ENCODE data around the gene GABBR1.

The GABBR1 gene

DNA sequence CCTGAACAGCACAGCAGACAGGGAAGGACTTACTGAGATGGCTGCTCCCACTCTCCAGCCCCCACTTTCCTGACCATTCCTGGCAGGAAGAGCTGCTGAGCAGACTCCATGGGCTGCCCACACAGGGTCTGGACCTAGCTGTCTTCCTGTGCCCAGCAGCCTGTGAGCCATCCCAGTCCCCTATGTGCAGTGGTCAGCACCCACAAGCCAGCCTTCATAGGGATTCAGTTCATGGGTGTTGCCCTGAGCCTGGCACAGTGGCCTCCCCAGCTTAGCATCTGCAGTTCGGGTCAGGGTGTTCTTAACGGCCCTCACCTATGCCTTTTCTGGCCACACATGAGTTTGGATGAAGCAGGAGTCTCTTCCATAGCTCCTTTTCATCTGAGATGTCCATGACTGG lies 105.4 kb downstream of the GABBR1 start:
- no peak for DNase-seq (ENCODE audit: low read depth in 2 of 2)

DNA sequence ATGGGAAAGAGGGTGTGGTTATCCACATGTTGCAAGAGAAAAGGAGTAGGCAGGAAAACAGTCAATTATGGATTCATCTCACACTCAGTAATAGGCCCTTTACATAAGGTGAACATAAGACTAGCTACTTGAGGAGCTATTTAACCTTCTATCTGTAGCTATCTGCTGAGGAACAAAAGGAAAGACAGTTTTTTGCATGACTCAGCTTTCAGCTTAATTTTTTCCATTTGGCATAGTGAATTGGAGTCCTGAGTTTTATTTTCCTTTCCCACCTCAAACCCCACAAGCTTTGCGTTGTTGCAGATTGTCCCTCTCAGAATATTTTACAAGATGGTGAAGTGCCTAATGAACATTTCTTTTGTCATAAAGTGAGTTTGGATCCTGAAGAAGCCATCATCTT lies 105.9 kb downstream of the GABBR1 start:
- no peak for DNase-seq (ENCODE audit: low read depth in 2 of 2)

DNA sequence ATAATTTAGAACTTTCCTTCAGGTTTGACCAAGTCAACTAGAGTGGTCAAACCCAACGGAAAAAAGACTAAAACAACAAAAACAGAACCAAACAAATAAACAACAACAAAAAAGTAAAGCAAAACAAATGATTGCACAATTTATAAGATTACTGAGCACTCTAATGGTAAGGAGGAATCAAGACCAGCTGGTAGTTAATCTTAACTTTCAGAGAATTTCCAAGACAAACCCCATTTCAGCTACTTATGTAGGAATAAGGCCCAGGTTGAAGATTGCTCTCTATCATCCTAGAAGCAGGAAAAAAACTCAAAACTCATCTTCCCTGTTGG lies 107.7 kb downstream of the GABBR1 start:
- no peak for DNase-seq (ENCODE audit: low read depth in 2 of 2)

DNA sequence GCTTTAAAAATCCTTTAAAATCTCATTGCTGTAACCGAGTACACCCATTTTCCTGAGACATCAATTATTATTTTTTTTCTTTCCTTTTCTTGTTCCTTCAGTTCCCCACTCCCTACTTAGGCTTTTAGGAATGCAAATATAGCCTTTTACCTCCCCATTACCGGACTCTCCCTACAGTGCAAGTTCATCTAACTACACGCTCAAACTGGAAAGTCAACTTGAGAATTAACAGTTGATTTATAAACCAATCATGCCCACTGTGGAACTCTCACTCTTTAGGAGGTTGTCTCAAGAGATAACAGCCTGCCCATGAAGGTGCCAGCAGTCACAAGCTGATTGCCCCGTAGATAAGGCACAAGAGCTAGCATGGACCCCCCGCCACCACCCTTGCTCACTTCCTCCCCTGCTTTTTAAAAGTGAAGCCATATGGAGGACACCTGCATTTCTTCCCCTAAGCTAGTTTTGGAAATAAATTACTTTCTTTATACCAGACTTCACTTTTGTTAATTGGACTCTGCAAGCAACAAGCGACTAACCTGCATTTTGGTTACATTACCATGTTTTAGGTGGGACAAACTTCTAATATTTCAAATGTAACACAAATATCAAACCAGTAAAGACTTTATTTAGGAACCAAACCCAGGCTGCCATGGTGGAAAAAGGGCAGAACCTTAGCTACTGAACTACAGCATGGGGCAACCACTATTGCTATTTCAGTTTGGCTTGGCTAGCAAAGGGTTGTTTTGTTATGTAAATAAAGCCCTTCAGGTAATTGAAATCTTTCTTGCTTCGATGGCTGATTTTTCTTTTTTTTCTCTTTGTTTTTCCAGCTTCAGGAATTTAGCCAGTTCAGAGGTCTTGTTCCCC lies 108.3 kb downstream of the GABBR1 start:
- DNase-seq (ENCODE audit: low read depth in 2 of 2): no peak

DNA sequence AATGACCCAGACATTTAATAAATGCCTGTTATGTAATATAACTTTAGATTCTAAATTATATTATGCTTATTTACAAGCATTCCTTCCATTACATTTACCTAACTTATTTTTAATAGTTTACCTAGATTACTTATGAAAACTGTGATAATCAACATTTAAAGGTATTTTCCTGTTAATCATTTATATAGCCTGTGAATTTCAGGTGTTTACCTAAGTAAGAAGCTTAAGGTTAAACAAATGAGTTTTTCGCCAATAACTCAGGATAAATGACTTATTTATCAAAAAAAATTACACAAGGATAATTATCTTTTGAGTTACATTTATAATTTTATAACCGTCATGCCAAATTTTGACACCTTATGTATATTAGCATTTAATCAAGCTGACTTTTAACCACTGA lies 108.9 kb downstream of the GABBR1 start:
- DNase-seq (ENCODE audit: low read depth in 2 of 2): no peak

DNA sequence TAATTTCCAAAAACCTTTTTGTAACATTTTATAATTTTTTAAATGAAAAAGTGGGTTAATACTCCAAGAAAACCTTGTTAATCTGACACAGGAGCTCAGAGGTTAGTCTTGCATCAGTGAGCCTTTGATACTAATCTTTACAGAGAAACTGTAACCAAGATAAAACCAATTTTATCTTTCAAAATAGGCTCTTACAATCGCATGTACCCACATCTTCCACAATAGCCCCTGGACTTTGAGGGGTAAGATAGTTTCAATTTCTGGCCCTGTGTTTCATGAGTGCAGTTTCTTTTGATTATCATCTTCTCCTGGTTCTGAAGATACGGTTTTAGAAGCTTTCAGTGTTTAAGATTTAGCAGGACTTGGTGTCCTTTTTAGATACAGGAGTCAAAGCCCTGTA lies 110.8 kb downstream of the GABBR1 start:
- DNase-seq (ENCODE audit: low read depth in 2 of 2): no peak

DNA sequence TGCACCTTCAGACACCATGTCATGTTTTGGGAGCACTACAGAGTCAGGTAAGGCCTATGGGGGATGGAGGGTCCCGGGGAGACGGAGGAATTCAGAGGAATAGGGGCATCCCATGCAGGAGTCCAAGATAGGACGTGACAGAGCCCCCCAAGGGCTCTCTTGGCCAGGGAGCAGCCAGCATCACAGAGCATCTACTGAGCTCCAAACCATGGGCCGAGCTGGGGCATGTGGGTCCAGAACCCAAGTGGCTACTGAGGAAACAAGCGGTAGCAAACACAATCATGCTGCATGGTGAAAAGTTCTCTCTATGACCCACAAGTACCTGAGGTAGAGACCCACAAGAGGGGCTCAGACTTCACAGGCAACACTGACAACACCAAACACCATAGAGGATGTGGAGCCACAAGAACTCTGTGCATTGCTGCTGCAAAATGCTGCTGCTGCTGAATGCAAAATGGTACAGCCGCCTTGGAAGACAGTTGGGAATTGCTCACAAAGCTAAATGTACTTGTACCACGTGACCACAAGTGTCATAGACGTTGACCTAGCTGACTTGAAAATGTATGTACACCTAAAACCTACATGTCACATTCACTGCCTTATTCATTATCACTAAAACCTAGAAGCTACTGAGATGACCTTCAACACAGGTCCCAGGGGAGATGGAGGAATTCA lies 111.8 kb downstream of the GABBR1 start:
- no peak for DNase-seq (ENCODE audit: low read depth in 2 of 2)

DNA sequence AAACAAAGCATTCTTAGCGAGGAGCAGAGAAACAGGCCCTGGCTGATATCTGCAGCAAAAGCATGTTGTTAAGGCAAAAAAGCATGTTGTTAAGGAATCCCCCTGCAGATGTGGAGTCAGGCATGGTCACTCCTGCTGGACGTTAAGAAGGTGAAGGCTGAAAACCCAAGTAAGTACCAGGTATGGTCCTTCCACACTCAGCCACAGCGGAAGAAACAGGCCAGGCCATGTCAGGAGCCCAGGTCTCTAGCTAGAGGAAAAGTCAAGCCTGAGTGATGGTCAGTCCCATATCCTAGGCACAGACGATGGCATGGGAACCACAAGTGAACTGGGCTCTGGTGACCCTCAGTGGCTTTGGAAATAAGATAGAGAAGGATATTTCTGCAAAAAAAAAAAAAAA lies 112.8 kb downstream of the GABBR1 start:
- no peak for DNase-seq (ENCODE audit: low read depth in 2 of 2)

DNA sequence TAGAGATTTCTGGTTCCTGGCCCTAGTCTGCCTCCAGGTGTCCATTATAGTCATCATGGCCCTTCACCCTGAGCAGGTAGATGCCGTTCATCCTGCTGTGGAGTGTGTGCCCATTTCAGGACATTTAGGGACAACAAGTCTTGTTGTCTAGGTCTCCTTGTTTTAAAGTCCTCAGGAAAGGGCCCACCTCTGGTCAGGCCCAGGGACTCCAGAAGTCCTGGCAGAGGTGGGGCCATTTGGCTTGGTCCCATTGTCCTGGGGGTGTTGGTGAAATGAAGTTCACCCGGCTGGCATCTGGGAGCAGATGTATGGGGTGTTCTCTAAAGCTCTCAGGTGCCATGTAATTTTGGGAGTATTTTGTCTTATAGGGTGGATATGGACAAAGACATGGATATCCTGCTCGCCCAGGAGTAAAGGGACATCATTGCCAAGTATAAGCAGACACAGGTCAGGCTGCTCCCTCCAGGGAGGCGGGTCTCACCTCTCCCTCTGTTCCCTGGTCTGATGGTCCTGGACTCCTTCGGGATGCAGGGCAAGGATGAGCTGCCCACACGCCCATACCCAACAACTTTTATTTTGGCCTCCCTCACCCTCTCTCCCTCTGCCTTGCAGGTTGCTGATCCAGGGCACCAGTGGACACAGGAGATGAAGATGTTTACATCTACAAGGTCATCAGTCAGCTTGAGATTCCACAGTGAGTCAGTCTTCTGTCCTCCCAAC lies 113.5 kb downstream of the GABBR1 start:
- DNase-seq (ENCODE audit: low read depth in 2 of 2): no peak

DNA sequence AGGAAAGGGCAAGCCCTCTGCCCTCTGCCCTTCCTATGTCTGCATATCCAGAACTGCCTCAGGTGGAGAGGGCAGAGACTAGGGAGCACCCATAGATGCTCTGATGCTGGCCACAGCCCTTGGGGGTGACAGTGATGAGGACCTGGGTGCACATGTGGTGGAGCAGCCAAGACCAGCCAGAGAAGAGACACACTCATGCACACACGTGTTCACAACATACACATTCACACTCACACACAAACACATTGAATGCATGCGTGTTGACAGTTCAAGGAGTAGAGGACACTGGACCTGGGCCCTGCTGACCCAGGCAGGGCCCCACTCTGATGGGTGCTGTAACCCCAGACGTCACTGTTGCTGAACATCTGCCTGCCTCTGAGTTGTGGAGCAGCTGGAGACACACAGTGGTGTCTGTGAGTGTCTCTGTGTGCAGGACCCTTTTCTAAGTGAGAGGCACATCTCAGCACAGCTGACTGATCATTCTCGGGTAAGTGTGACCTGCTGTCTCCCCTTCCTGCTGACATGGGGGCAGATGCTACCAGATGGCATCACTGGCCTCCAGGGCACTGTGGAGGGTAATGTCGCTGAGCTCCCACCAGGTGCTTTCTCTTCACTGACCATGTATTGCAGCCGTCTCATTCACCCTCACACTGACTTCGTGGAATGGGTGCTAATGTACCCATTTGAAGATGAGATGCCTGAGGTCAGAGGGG lies 115.1 kb downstream of the GABBR1 start:
- DNase-seq (ENCODE audit: low read depth in 2 of 2): no peak

DNA sequence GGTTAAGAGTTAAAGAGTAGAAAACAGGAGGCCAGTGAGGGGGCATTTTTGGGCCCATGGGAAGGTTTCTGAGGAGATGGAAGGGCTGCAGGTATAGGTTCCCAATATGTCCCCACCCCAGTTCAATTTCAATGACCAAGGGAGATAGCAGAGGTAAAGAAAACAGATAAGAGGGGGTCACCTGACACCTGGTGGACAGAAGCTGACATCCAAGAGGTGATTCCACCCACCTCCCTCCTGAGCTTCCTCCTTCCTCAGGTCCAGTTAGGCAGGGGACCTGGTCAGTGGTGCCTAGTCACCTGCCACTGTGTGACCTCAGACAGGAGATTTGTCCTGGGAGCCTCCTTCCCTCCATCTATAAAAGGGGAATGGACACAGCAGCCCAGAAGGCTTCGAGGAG lies 115.7 kb downstream of the GABBR1 start:
- no peak for DNase-seq (ENCODE audit: low read depth in 2 of 2)

DNA sequence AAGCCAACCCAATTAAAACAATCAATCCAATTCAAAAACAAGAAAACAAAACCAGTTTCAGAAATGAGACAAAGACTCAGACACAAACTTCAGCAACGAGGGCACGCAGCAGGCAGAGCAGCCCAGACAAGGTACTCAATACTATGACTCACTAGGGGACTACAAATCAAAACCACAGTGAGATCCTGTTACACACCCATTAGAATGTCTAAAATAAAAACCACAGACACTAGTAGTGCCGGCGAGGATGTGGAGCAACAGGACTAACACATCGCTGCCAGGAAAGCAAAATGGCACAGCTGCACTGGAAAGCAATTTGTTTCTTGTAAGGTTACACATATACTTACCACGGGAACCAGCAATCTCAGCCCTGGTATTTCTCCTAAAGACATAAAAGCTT lies 116.9 kb downstream of the GABBR1 start:
- peak; percentile 2 to 3 for DNase-seq (ENCODE audit: low read depth in 2 of 2)

DNA sequence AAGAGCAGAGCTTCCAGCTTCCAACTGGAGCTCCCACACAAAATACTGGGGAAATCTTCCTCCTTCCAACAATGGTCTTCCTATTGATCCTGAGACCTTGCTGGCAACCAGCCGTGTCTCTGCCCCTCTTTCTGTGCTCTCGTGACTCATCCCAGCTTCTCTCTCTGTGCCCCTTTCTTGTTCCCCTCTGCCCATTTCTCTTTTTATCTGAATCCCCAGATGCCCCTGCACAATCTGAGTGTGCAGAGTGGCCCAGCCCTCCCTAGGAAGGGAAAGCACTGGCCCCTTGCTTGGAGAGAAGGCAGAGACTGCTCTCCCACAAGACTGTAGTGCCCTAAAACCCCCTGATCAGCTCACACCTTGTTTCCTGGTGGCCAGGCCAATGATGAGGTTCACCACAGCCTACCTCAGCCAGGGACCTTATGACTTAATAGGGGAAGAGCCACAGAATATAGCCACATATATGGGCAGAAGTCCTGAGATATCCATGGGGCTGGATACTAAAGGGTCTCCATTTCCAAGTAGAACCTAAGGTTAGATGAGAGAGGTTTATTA lies 122.2 kb downstream of the GABBR1 start:
- no peak for DNase-seq (ENCODE audit: low read depth in 2 of 2)

DNA sequence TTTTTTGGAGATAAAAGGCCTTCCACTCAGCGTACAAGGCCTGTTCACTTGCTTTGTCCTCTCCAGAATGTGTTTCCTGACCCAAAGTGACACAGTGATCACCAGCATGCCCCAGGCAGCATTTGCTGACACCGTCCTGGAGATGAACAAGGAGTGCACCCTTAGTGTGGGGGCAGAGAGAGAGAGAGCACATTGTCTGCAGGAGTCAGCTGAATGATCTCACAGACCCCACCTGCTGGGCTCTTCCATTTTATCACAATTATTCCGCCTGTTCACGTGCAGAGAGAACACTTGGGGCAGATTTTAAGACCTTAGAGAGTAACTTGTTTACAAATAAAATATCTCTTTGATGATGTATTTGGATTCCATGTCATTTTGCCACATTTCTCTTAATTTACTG lies 122.8 kb downstream of the GABBR1 start:
- no peak for DNase-seq (ENCODE audit: low read depth in 2 of 2)

Measured in fibroblast of skin of left quadriceps (primary cell).